ENCODE results near the gene COLEC12. TPM values are rescaled to one million over a fixed set of nuclear protein-coding genes. Genes with fewer than 3 reads are reported as not detected.

Gene COLEC12
- total RNA-seq, 4 donors from 2014 or later = 8.3 to 22.2 (median 21.4) TPM

GRCh38 chr18:424071-424661 is 76.3 kb downstream of the COLEC12 start:
- H3K27ac ChIP-seq = peak overlapping the region in 2 of 4 donors; percentile 56 to 74
- TF ChIP-seq POLR2A (IDR thresholded peaks at IDR 0.05) (no peak), CTCF (IDR thresholded peaks at IDR 0.05) (no peak)

GRCh38 chr18:422966-423365 is 77.5 kb downstream of the COLEC12 start:
- Histone ChIP-seq H3K4me1 (peaks cover 0 to 29% (median 0%) of the 10 kb centered on the region in 4 donors), H3K4me3 (no peak overlapping the region), H3K27ac (no peak overlapping the region), H3K27me3 (no peaks in the 10 kb centered on the region), H3K9me3 (no peaks in the 10 kb centered on the region), H3K36me3 (no peaks in the 10 kb centered on the region)
- no peak for DNase-seq (ENCODE audit: low spot score in 2 of 2)
- TF ChIP-seq POLR2A (IDR thresholded peaks at IDR 0.05) = no peak
- TF ChIP-seq EP300 (IDR thresholded peaks at IDR 0.05) = no peak
- TF ChIP-seq CTCF (IDR thresholded peaks at IDR 0.05) = no peak
- WGBS, 2 donors = 81 to 85% methylated on average over 4 of the region's 4 CpGs

More at GRCh38 chr18:424071-424661, 76.3 kb downstream of the COLEC12 start:
- H3K9me3 ChIP-seq = no peaks in the 10 kb centered on the region
- H3K4me1 ChIP-seq = peaks cover 0 to 28% (median 0%) of the 10 kb centered on the region in 4 donors
- no peaks in the 10 kb centered on the region for H3K27me3 ChIP-seq
- H3K36me3 ChIP-seq = no peaks in the 10 kb centered on the region
- 59 to 69% methylated on average over 7 of the region's 7 CpGs for WGBS, 2 donors
- no peak for DNase-seq (ENCODE audit: low spot score in 2 of 2)
- H3K4me3 ChIP-seq = no peak overlapping the region

GRCh38 chr18:421247-422155 is 79.0 kb downstream of the COLEC12 start:
- H3K4me1 ChIP-seq = peaks cover 0 to 40% (median 0%) of the 10 kb centered on the region in 4 donors
- H3K36me3 ChIP-seq = no peaks in the 10 kb centered on the region
- no peak overlapping the region for H3K4me3 ChIP-seq
- no peak for TF ChIP-seq POLR2A (IDR thresholded peaks at IDR 0.05)
- no peak for TF ChIP-seq CTCF (IDR thresholded peaks at IDR 0.05)
- no peak for TF ChIP-seq EP300 (IDR thresholded peaks at IDR 0.05)
- WGBS, 2 donors = 38 to 41% methylated on average over 6 of the region's 6 CpGs
- no peak overlapping the region for H3K27ac ChIP-seq
- no peaks in the 10 kb centered on the region for H3K27me3 ChIP-seq
- DNase-seq (ENCODE audit: low spot score in 2 of 2) = no peak
- no peaks in the 10 kb centered on the region for H3K9me3 ChIP-seq

DNA sequence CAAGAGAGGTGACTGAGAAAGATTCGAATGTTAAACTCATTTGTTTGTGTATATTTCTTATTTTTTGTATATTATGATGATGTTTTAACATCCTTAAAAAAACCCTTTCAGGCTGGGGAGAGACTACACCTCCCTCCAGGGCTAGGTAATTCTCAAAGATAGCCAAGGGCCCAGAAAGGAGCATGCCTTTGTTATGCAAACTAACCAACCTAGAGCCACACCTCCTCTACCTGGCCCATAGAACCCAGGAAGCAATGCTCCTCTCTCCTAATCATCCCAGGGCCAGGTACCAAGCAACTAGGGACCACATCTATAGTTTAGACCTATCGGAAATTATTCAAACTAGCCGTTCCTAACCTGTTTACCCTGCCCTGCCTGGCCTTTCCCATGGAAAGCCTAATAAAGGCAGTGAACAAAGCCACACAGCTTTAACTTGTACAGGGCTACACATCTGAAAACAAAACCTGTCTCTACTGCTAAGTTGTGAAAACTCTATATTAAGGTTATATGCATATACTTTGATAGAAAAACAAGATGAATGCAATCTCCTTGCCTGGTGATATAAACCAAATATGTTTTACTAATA is 79.7 kb downstream of the COLEC12 start:
- Histone ChIP-seq H3K36me3 (no peaks in the 10 kb centered on the region), H3K9me3 (no peaks in the 10 kb centered on the region), H3K4me1 (peaks cover 0 to 37% (median 0%) of the 10 kb centered on the region in 4 donors), H3K4me3 (no peak overlapping the region), H3K27ac (peak overlapping the region in 1 of 4 donors; percentile 29), H3K27me3 (no peaks in the 10 kb centered on the region)
- 81 to 85% methylated on average over 3 of the region's 3 CpGs for WGBS, 2 donors
- TF ChIP-seq EP300 (IDR thresholded peaks at IDR 0.05) (no peak), CTCF (IDR thresholded peaks at IDR 0.05) (no peak), POLR2A (IDR thresholded peaks at IDR 0.05) (no peak)
- DNase-seq (ENCODE audit: low spot score in 2 of 2) = no peak
